Chondrocyte (in vitro differentiated cells): Measurements from ENCODE around the gene C11orf54. TPM values are rescaled to one million over a fixed set of nuclear protein-coding genes. Genes with fewer than 3 reads are reported as not detected.

Source experiments
- DNase-seq: peaks from one replicate; pipeline ENCODE4 v3.0.0; 2021; ENCODE audit warnings: mixed read lengths, low spot score
- H3K27ac Mint-ChIP-seq: one replicate; pipeline ENCODE4 v1.8.0; 2021; ENCODE audit warnings: mild to moderate bottlenecking, moderate library complexity, mixed read lengths; ENCODE audit not compliant: unreplicated experiment
- H3K27me3 Mint-ChIP-seq: 2 replicates; pipeline ENCODE4 v1.8.0; 2021; ENCODE audit warnings: low read depth, mixed read lengths
- H3K36me3 Mint-ChIP-seq: 2 replicates; pipeline ENCODE4 v1.8.0; 2021; ENCODE audit warnings: low read depth, mixed read lengths
- H3K4me1 Mint-ChIP-seq: 2 replicates; pipeline ENCODE4 v1.8.0; 2021; ENCODE audit warnings: low read depth, mild to moderate bottlenecking, mixed read lengths
- H3K4me3 Mint-ChIP-seq: one replicate; pipeline ENCODE4 v1.8.0; 2021; ENCODE audit warnings: mild to moderate bottlenecking, moderate library complexity, mixed read lengths; ENCODE audit not compliant: unreplicated experiment
- H3K9me3 Mint-ChIP-seq: 2 replicates; pipeline ENCODE4 v1.8.0; 2021; ENCODE audit warnings: low read depth, mixed read lengths
- total RNA-seq: library from RNA; stranded (reverse); gene quantifications from 3 replicates; pipeline ENCODE4 v1.2.1, GENCODE V29; 2021
- TF ChIP-seq, protein P1 (sequence below): fragments of 200-600 bp; sonication (generic); IDR thresholded peaks from 2 replicates; pipeline ENCODE4 v1.5.0; 2021; ENCODE audit warnings: antibody characterized with exemption, mild to moderate bottlenecking, moderate library complexity

Gene C11orf54
- total RNA-seq, 1 donor from 2014 or later: 13.3 TPM

DNA sequence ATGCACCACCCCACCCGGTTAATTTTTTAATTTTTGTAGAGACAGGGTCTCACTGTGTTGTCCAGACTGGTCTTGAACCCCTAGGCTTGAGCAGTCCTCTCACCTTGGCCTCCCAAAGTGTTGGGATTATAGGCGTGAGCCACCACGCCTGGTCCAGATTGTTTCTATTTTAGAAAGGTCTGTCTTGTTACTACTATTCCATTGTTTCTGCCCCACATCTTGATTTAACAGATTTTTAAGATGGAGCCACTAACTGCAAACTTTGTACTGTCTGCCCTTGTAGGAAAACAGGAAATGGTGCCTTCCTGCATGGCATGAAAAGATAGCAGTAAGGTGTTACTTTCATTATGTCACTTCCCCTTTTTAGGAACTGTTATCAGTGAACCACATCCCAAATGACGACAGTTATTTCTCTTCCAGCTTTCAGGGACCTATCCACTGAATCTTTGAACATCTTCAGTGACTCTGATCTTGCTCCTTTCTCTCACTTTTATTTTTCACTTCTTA, 23.4 kb upstream of the C11orf54 start:
- TF ChIP-seq, protein P1, sequence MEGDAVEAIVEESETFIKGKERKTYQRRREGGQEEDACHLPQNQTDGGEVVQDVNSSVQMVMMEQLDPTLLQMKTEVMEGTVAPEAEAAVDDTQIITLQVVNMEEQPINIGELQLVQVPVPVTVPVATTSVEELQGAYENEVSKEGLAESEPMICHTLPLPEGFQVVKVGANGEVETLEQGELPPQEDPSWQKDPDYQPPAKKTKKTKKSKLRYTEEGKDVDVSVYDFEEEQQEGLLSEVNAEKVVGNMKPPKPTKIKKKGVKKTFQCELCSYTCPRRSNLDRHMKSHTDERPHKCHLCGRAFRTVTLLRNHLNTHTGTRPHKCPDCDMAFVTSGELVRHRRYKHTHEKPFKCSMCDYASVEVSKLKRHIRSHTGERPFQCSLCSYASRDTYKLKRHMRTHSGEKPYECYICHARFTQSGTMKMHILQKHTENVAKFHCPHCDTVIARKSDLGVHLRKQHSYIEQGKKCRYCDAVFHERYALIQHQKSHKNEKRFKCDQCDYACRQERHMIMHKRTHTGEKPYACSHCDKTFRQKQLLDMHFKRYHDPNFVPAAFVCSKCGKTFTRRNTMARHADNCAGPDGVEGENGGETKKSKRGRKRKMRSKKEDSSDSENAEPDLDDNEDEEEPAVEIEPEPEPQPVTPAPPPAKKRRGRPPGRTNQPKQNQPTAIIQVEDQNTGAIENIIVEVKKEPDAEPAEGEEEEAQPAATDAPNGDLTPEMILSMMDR: no peak
- H3K36me3 Mint-ChIP-seq: peaks cover 20% of the 10 kb centered on the region
- no peaks in the 10 kb centered on the region for H3K9me3 Mint-ChIP-seq
- no peak overlapping the region for H3K27ac Mint-ChIP-seq
- H3K4me1 Mint-ChIP-seq: no peaks in the 10 kb centered on the region
- DNase-seq: no peak
- no peak overlapping the region for H3K4me3 Mint-ChIP-seq
- H3K27me3 Mint-ChIP-seq: no peaks in the 10 kb centered on the region

DNA sequence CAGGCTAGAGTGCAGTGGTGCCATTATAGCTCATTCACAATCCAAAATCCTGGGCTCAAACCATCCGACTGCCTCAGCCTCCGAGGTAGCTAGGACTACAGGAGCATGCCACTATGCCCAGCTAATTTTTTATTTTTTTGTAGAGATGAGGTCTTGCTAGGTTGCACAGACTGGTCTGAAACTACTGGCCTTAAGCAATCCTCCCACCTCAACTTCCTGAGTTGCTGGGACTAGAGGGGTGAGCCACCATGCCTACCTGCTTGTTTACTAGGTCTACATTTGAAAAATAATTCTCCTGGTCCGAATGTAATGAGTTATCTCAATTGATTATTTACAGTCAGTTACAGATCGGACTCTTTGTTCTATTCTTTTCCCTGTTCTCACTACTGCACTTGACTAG, 22.2 kb upstream of the C11orf54 start:
- no peak for DNase-seq
- Mint-ChIP-seq H3K36me3 (peaks cover 16% of the 10 kb centered on the region), H3K4me1 (no peaks in the 10 kb centered on the region), H3K4me3 (no peak overlapping the region), H3K27me3 (no peaks in the 10 kb centered on the region), H3K9me3 (no peaks in the 10 kb centered on the region), H3K27ac (no peak overlapping the region)
- TF ChIP-seq, protein P1: no peak

DNA sequence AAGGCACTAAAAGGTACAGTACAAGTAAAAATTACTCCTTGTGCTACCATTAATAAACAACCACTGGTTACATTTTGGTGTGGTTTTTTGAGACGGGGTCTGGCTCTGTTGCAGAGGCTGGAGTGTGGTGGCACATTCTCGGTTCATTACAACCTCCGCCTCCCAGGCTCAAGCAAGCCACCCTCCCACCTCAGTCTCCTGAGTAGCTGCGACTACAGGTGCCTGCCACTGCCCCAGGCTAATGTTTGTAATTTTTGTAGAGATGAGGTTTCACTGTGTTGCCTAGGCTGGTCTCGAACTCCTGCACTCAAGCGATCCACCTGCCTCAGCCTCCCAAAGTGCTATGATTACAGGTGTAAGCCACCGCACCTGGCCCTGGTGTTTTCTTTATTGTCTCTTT, 20.9 kb upstream of the C11orf54 start:
- no peak overlapping the region for H3K4me3 Mint-ChIP-seq
- H3K27ac Mint-ChIP-seq: no peak overlapping the region
- TF ChIP-seq, protein P1: no peak
- peaks cover 14% of the 10 kb centered on the region for H3K36me3 Mint-ChIP-seq
- H3K27me3 Mint-ChIP-seq: no peaks in the 10 kb centered on the region
- H3K9me3 Mint-ChIP-seq: no peaks in the 10 kb centered on the region
- H3K4me1 Mint-ChIP-seq: peaks cover 2% of the 10 kb centered on the region
- no peak for DNase-seq

DNA sequence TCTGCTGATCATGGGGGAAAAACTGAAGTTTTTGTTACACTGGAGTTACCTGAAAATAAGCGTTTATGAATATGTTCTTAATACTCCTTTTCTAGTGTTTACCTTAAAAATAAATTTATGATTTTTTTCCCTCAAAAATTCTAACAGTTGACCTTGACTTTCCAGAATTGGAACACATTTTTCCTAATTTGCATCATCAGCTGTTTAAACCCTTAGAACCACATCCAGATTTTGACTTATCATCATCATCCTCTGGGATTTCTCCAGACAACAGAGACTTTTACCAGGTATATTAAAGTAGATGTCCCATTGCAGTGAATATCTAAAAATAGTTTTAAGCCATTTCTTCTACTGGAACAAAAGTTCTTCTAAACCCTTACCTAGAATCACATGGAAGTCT, 17.4 kb upstream of the C11orf54 start:
- H3K9me3 Mint-ChIP-seq: no peaks in the 10 kb centered on the region
- DNase-seq: no peak
- H3K4me3 Mint-ChIP-seq: no peak overlapping the region
- no peak overlapping the region for H3K27ac Mint-ChIP-seq
- no peaks in the 10 kb centered on the region for H3K27me3 Mint-ChIP-seq
- TF ChIP-seq, protein P1: no peak
- peaks cover 22% of the 10 kb centered on the region for H3K36me3 Mint-ChIP-seq
- peaks cover 18% of the 10 kb centered on the region for H3K4me1 Mint-ChIP-seq

DNA sequence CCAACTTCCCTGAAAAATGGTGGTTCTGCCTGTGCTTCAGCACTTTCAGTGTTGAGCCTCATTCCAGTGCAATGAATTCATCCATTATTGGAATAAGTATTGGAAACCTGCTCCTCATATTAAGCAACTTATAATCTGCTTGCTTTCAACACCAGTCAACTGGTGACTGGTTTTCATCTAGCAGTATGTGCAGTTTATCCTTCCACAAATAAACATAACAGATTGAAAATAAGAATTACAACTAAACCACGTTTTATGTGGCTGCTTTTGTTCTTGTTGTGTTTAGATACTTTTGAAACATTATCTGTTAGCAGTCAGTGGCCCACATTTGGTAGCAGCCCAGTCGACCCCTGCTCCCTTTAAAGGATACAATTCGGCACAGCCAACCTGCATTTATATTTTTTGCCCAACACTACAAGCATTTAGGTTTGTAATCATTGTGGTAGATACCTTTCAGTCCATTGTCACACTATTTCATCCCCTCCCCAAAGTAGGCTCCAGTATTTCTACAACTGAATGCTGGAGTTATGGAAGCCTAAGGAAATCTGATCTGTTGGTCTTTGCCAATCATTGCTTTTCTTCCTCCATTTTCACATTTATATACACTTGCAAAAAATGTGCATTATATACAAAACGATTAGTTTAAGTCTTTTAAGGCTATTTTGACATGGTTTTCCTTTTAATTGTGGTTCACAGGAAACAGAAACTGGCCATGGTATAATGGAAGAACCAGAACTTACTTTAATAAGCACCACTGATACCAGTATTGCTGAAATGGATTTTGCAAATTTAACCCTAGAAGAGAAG, 13.3 kb upstream of the C11orf54 start:
- Mint-ChIP-seq H3K27ac (peak overlapping the region; percentile 65), H3K9me3 (no peaks in the 10 kb centered on the region), H3K36me3 (peaks cover 43% of the 10 kb centered on the region), H3K4me3 (no peak overlapping the region), H3K27me3 (no peaks in the 10 kb centered on the region), H3K4me1 (peaks cover 19% of the 10 kb centered on the region)
- DNase-seq: no peak
- TF ChIP-seq, protein P1: no peak
